Fibroblast of lung (primary cell): ENCODE data around the gene TSPAN3. TPM values are rescaled to one million over a fixed set of nuclear protein-coding genes. Genes with fewer than 3 reads are reported as not detected.

Experiments
- DNase-seq, 2 donors: peaks; one replicate each; pipeline versions ENCODE4 v3.0.0 to v3.0.0-alpha.2; 2010; ENCODE audit warnings: low read depth in 2 of 2
- H2AFZ ChIP-seq: 2 replicates; pipeline ENCODE4 v1.5.1; 2012; ENCODE audit warnings: low read length, control low read depth, inconsistent platforms
- H3K27ac ChIP-seq: 2 replicates; pipeline ENCODE4 v1.5.1; 2011; ENCODE audit warnings: low read length, control low read depth; ENCODE audit not compliant: insufficient read depth
- H3K27me3 ChIP-seq: 2 replicates; pipeline ENCODE4 v1.5.1; 2011; ENCODE audit warnings: mild to moderate bottlenecking, low read length; ENCODE audit not compliant: control insufficient read depth, insufficient read depth
- H3K36me3 ChIP-seq: 2 replicates; pipeline ENCODE4 v1.5.1; 2011; ENCODE audit warnings: low read length; ENCODE audit not compliant: control insufficient read depth, insufficient read depth
- H3K4me1 ChIP-seq: 2 replicates; pipeline ENCODE4 v1.5.1; 2011; ENCODE audit warnings: low read length; ENCODE audit not compliant: control insufficient read depth, insufficient read depth; ENCODE audit errors: extremely low read depth
- H3K4me2 ChIP-seq: 2 replicates; pipeline ENCODE4 v1.5.1; 2011; ENCODE audit warnings: low read length, control low read depth; ENCODE audit not compliant: insufficient read depth; ENCODE audit errors: extremely low read depth
- H3K4me3 ChIP-seq, 4 experiments: fragments of 200-600 bp in 1 of 4; sonication (generic) in 1 of 4; replicated peaks in 1 of 4; 2 replicates each; pipeline ENCODE4 v1.5.1; 2011 to 2016; ENCODE audit warnings: low read length in 4 of 4, low read depth in 3 of 4, mild to moderate bottlenecking in 3 of 4, control low read depth in 2 of 4, inconsistent platforms in 1 of 4, mixed read lengths in 1 of 4; ENCODE audit not compliant: insufficient read depth in 1 of 4; ENCODE audit errors: control extremely low read depth in 1 of 4
- H3K79me2 ChIP-seq: 2 replicates; pipeline ENCODE4 v1.5.1; 2012; ENCODE audit warnings: mild to moderate bottlenecking, low read length, inconsistent platforms; ENCODE audit not compliant: control insufficient read depth, insufficient read depth
- H3K9ac ChIP-seq: 2 replicates; pipeline ENCODE4 v1.5.1; 2011; ENCODE audit warnings: mild to moderate bottlenecking, low read length, control low read depth; ENCODE audit not compliant: insufficient read depth
- H3K9me3 ChIP-seq: 2 replicates; pipeline ENCODE4 v1.5.1; 2012; ENCODE audit warnings: low read depth, low read length; ENCODE audit not compliant: control insufficient read depth, insufficient read depth
- H4K20me1 ChIP-seq: 2 replicates; pipeline ENCODE4 v1.5.1; 2011; ENCODE audit warnings: low read length; ENCODE audit not compliant: control insufficient read depth, insufficient read depth; ENCODE audit errors: extremely low read depth
- EZH2 ChIP-seq: IDR thresholded peaks from 2 replicates; pipeline ENCODE4 v1.5.1; 2012; ENCODE audit warnings: low read length, control low read depth, mild to moderate bottlenecking; ENCODE audit errors: missing control alignments
- polyA plus RNA-seq, 2 donors: library from polyadenylated mRNA; depleted of rRNA in 1 of 2; stranded (reverse) in 1 of 2; unstranded in 1 of 2; fragments of >200 nt; gene quantifications; 2 replicates each; pipeline ENCODE4 v1.2.1, GENCODE V29; 2011 to 2012; ENCODE audit warnings: missing spikeins in 1 of 2
- total RNA-seq: library from RNA; depleted of rRNA; stranded (reverse); fragments of >200 nt; gene quantifications from 2 replicates; pipeline ENCODE4 v1.2.1, GENCODE V29; 2014
- TF ChIP-seq, protein P1 (sequence below), 2 donors: IDR thresholded peaks in 1 of 2; conservative IDR thresholded peaks in 1 of 2; 1 replicate in 1 of 2; 2 replicates in 1 of 2; pipeline ENCODE4 v1.5.1; 2011 to 2012; ENCODE audit warnings: low read length in 2 of 2, control low read depth in 1 of 2, inconsistent platforms in 1 of 2, low read depth in 1 of 2, mild to moderate bottlenecking in 1 of 2

Gene TSPAN3
- total and polyA plus RNA-seq, 2 donors (not counting 1 experiment from before 2014, with no cell fraction given): 225 to 472 TPM

DNA sequence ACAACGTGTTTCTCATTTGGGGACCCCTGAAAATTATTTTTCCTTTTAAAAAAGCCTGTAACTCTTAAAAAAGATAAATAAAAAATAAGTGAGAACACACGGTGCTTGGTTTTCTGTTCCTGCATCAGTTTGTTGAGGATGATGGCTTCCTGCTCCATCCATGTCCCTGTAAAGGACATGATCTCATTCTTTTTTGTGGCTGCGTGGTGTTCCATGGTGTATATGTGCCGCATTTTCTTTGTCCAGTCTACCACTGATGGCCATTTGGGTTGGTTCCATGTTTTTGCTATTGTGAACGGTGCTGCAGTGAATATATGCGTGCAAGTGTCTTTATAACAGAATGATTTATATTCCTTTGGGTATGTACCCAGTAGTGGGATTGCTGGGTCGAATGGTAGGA is 2.3 kb downstream of the TSPAN3 start:
- H2AFZ ChIP-seq: no peak overlapping the region
- TF ChIP-seq, protein P1, sequence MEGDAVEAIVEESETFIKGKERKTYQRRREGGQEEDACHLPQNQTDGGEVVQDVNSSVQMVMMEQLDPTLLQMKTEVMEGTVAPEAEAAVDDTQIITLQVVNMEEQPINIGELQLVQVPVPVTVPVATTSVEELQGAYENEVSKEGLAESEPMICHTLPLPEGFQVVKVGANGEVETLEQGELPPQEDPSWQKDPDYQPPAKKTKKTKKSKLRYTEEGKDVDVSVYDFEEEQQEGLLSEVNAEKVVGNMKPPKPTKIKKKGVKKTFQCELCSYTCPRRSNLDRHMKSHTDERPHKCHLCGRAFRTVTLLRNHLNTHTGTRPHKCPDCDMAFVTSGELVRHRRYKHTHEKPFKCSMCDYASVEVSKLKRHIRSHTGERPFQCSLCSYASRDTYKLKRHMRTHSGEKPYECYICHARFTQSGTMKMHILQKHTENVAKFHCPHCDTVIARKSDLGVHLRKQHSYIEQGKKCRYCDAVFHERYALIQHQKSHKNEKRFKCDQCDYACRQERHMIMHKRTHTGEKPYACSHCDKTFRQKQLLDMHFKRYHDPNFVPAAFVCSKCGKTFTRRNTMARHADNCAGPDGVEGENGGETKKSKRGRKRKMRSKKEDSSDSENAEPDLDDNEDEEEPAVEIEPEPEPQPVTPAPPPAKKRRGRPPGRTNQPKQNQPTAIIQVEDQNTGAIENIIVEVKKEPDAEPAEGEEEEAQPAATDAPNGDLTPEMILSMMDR (conservative IDR thresholded peaks at IDR 0.05 in 1 of 2, IDR thresholded peaks at IDR 0.05 in 1 of 2; ENCODE audit: low read depth in 1 of 2, low read length in 2 of 2): no peak
- no peak for TF ChIP-seq EZH2
- H3K9me3 ChIP-seq: no peaks in the 10 kb centered on the region
- no peak overlapping the region for H3K27ac ChIP-seq
- no peak overlapping the region for H3K4me2 ChIP-seq
- H3K9ac ChIP-seq: no peak overlapping the region
- peaks cover 11% of the 10 kb centered on the region for H3K4me1 ChIP-seq
- no peaks in the 10 kb centered on the region for H3K27me3 ChIP-seq
- no peak overlapping the region for H3K4me3 ChIP-seq
- DNase-seq: no peak
- H3K36me3 ChIP-seq: no peaks in the 10 kb centered on the region
- H3K79me2 ChIP-seq: peaks cover 54% of the 10 kb centered on the region
- H4K20me1 ChIP-seq: no peaks in the 10 kb centered on the region

DNA sequence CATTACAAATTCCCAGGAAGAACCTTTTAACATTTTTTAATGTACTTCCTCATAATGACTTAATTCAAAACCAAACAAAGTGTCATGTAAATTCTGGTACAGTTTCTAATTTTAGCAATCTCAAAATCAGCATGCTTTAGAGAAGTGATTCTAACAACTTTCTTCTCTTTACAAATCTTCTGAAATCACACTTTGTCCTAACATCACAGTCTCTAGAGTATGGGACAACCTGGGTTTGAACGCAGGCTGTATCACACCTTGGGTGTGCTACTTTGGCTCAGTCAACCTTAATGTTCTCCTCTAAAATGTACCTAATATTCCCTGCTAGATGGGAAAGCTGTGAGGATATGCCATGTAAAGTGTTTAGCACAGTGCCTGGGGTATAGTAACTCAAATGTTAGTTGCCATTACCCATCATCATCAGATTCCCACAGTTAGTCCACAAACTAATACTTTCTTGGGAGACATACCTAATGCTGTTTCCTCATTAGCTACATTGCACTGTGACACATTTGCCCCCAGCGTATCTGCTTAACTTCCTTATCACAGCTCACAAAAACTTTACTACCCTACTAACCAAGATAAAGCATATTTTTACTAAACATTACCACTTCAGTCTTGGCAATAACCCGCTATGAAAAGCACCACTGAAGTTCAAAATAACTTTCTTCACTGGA is 3.1 kb downstream of the TSPAN3 start:
- H3K27ac ChIP-seq: peak overlapping the region; percentile 4
- peaks cover 56% of the 10 kb centered on the region for H3K79me2 ChIP-seq
- no peak overlapping the region for H2AFZ ChIP-seq
- no peaks in the 10 kb centered on the region for H3K9me3 ChIP-seq
- no peak overlapping the region for H3K4me3 ChIP-seq
- H3K4me1 ChIP-seq: peaks cover 11% of the 10 kb centered on the region
- H3K36me3 ChIP-seq: no peaks in the 10 kb centered on the region
- H3K4me2 ChIP-seq: peak overlapping the region; percentile 37
- no peak for DNase-seq
- H4K20me1 ChIP-seq: no peaks in the 10 kb centered on the region
- TF ChIP-seq EZH2: no peak
- TF ChIP-seq, protein P1 (conservative IDR thresholded peaks at IDR 0.05 in 1 of 2, IDR thresholded peaks at IDR 0.05 in 1 of 2; ENCODE audit: low read depth in 1 of 2, low read length in 2 of 2): no peak
- no peaks in the 10 kb centered on the region for H3K27me3 ChIP-seq
- no peak overlapping the region for H3K9ac ChIP-seq

DNA sequence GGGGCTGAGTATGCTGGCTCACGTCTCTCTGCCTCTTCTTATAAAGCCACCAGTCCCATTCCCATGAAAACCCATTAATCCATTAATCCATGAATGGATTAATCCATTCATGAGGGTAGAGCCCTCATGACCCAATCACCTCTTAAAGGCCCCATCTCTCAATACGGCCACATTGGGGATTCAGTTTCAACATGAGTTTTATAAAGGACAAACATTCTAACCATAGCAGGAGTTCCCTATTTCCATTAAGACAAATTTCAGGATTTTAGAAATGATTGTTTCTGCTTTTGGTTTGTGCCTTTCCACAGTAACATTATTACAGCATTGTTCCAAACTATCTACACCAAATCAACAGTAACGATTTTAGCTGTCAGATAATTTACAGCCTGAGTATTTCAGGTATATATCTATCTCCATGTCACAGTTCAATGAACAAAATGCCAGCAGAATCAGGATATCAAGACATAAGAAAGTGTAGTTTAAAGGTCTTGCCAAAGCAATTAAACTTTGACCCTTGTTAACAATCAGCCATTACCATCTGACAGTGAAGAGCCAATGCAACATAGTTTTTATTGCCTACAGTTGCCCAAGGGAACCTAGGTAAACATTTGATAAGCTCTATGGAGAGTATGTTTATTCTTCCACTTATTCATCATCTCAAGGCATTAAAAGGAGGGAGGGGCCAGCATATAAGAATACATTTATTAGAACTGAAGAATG is 3.8 kb downstream of the TSPAN3 start:
- Histone ChIP-seq H3K9ac (no peak overlapping the region), H3K4me3 (no peak overlapping the region), H3K27me3 (no peaks in the 10 kb centered on the region), H2AFZ (no peak overlapping the region), H3K36me3 (no peaks in the 10 kb centered on the region), H3K79me2 (peaks cover 56% of the 10 kb centered on the region), H3K4me1 (peaks cover 11% of the 10 kb centered on the region), H3K27ac (no peak overlapping the region), H3K4me2 (peak overlapping the region; percentile 32), H4K20me1 (no peaks in the 10 kb centered on the region), H3K9me3 (no peaks in the 10 kb centered on the region)
- DNase-seq: peak in 1 of 2 donors; percentile 26
- TF ChIP-seq, protein P1 (conservative IDR thresholded peaks at IDR 0.05 in 1 of 2, IDR thresholded peaks at IDR 0.05 in 1 of 2; ENCODE audit: low read depth in 1 of 2, low read length in 2 of 2): no peak
- no peak for TF ChIP-seq EZH2
